GM19025 (cell line): Measurements from ENCODE around the gene VWF.

Experiments
- ATAC-seq: cut with Tn5 transposase; IDR thresholded peaks from one replicate; pipeline ENCODE4 v1.9.1; 2021; ENCODE audit warnings: mild to moderate bottlenecking, low read depth, moderate library complexity; ENCODE audit not compliant: unreplicated experiment

VWF gene

GRCh38 chr12:5900533-5901205 is 223.8 kb downstream of the VWF start:
- no peak for ATAC-seq

- no peak for ATAC-seq
Measured at GRCh38 chr12:5900076-5900475, 224.4 kb downstream of the VWF start.

- no peak for ATAC-seq
Measured at GRCh38 chr12:5899675-5900074, 224.8 kb downstream of the VWF start.

GRCh38 chr12:5898874-5899273 is 225.6 kb downstream of the VWF start:
- ATAC-seq: no peak
